Dermis blood vessel endothelial cell (primary cell): ENCODE measurements around the gene SMIM13. TPM values are rescaled to one million over a fixed set of nuclear protein-coding genes. Genes with fewer than 3 reads are reported as not detected.
A peak's percentile ranks its signal among the peaks of the same experiment; 100 is the strongest.
"Not testable (repeated sequence)": the region's sequence is repeated elsewhere in the genome, so short reads cannot be mapped to it uniquely, and the experiment has no call there.

Experiments used
- DNase-seq: peaks from one replicate; pipeline ENCODE4 v3.0.0; 2010
- total RNA-seq: library from RNA; depleted of rRNA; stranded (reverse); fragments of >200 nt; gene quantifications from 2 replicates; pipeline ENCODE4 v1.2.3, GENCODE V29; 2014

SMIM13 gene
- total RNA-seq, 1 donor from 2014 or later, result 14.6 TPM

- no peak for DNase-seq
Observed at GRCh38 chr6:11085758-11086435, 7.7 kb upstream of the SMIM13 start.

GRCh38 chr6:11087141-11087812 is 6.4 kb upstream of the SMIM13 start:
- not testable (repeated sequence) for DNase-seq

GRCh38 chr6:11089695-11090094 is 3.9 kb upstream of the SMIM13 start:
- DNase-seq, result no peak

GRCh38 chr6:11091141-11091540 is 2.5 kb upstream of the SMIM13 start:
- DNase-seq, result not testable (repeated sequence)

GRCh38 chr6:11092668-11093375 is 812 bp upstream of the SMIM13 start:
- peak; percentile 55 for DNase-seq

- no peak for DNase-seq
Observed at GRCh38 chr6:11093376-11093625, 333 bp upstream of the SMIM13 start.

- DNase-seq, result peak; percentile 65
Observed at GRCh38 chr6:11094411-11094851, 797 bp downstream of the SMIM13 start.

GRCh38 chr6:11094941-11095340 is 1.3 kb downstream of the SMIM13 start:
- DNase-seq, result no peak

- DNase-seq, result peak; percentile 63
Observed at GRCh38 chr6:11096109-11096508, 2.5 kb downstream of the SMIM13 start.

GRCh38 chr6:11097476-11097875 is 3.8 kb downstream of the SMIM13 start:
- no peak for DNase-seq

GRCh38 chr6:11098004-11098403 is 4.4 kb downstream of the SMIM13 start:
- DNase-seq, result no peak

- no peak for DNase-seq
Observed at GRCh38 chr6:11101417-11101816, 7.8 kb downstream of the SMIM13 start.

GRCh38 chr6:11103065-11103464 is 9.4 kb downstream of the SMIM13 start:
- DNase-seq, result no peak

GRCh38 chr6:11108726-11109125 is 15.1 kb downstream of the SMIM13 start:
- no peak for DNase-seq

- no peak for DNase-seq
Observed at GRCh38 chr6:11110921-11111768, 17.5 kb downstream of the SMIM13 start, which contains the start of gene ERVFRD-1. ERVFRD-1 (minus strand) TSS chr6:11111725; CDS start chr6:11105310, 6,415 bp downstream.

- peak; percentile 85 for DNase-seq
Observed at GRCh38 chr6:11111769-11112437, 18.3 kb downstream of the SMIM13 start.

- no peak for DNase-seq
Observed at GRCh38 chr6:11113038-11113437, 19.4 kb downstream of the SMIM13 start.

- DNase-seq, result peak; percentile 32
Observed at GRCh38 chr6:11115808-11116536, 22.3 kb downstream of the SMIM13 start.

- peak; percentile 67 for DNase-seq
Observed at GRCh38 chr6:11120271-11121005, 26.8 kb downstream of the SMIM13 start.

GRCh38 chr6:11121851-11122250 is 28.2 kb downstream of the SMIM13 start:
- no peak for DNase-seq

- DNase-seq, result no peak
Observed at GRCh38 chr6:11122380-11122779, 28.7 kb downstream of the SMIM13 start.
